Stimulated activated CD8-positive, alpha-beta memory T cell treated with anti-CD3 and anti-CD28 coated beads, Interleukin-7, amount 100 ng/mL, for 4 hours (primary cell): Measurements from ENCODE around the gene ALAS1.
A peak's percentile ranks its signal among the peaks of the same experiment; 100 is the strongest.
"Not testable (repeated sequence)": the region's sequence is repeated elsewhere in the genome, so short reads cannot be mapped to it uniquely, and the experiment has no call there.

Source experiments
- DNase-seq, 2 donors: peaks; one replicate each; pipeline ENCODE4 v3.0.0-alpha.2; 2020; ENCODE audit warnings: low read depth in 2 of 2

ALAS1 gene

DNA sequence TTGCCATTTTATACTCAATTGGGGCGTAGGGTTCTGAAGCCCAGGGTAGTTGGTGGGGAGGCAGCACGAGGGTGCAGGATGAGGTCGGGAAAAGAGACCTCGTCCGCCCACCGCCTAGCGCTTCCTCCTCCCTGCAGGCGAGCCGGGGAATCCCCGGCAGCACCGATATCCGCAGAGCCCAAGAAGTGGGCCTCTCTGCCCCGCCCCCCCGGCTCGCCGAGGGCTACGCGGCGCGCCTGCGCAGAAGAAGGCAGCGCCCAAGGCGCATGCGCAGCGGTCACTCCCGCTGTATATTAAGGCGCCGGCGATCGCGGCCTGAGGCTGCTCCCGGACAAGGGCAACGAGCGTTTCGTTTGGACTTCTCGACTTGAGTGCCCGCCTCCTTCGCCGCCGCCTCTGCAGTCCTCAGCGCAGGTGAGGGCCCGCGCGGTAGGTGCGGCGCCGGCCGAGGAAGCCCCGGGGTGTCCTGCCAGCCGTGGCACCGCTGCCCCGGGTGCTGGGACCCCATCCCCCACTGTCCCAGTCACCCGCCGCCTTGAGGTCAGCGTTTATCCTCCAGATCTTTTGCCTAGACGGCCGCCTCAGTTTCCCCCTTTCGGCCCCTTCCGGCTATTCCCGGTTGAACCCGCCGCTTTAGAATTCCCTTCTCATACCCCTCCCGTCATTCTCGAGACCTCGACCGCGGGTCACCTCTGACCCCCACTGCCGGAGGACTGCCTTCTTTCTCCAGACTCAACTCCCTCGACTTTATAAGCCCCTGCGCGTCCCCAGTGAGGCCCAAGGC lies at the start of gene ALAS1:
Gene ALAS1 (plus strand): TSS at position 319 of the 784 bp plus-strand sequence. CDS start 1,082 bp downstream, outside the sequence.
- DNase-seq, result peak; percentile 83 to 90

DNA sequence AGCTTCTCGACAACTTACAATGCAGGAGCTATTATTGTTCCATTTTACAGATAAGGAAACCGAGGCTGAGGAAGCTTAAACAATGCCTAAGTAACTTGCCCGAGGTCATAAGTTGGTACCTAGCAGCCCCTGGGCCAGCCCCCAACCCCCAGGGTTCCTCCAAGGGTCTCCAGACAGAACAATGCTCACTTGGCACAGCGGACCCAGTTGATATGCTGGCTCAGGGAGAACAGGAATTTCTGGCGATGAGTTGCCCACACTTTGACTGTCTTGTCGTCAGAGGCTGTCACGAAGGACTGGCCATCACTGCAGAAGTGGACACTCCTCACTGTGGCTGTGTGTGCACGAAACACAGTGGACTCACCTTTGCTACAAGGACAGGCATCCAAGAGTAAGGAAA lies 48.9 kb upstream of the ALAS1 start:
- no peak for DNase-seq

DNA sequence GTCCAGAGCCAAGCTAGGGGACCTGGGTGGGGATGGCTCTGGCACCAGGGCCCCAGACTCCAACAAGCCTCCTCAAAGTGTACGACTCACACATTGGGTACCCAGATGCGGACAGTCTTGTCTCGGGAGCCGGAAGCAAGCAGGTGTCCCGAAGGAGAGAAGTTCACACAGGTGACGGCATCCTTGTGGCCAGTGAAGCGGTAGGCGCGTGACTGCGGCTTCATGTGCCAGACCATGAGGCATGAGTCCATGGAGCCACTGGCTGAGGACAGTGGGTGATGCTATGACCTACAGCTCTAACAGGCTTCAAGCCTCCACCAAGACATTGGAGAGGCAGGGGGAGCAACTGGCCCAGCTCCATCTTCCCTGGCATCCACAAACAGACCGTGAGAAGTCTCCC lies 48.2 kb upstream of the ALAS1 start:
- no peak for DNase-seq

DNA sequence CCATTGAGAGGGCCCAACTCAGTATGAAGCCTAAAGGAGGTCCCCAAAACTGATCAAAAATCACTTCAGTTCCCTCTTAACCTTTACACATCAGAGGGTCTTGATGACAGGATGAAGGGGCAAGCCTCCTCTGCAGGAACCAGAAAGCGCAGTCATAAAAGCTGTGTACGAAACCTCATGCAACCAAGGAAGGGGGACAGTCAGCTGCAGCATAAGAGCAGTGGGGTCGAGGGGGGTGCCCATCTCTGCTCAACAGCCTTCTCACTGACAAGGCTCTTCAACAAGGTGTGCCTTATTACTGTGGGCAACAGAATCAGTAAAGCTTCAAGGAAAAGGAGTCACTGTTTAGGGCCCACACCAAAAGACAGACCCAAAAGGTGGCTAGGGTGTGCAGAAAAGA lies 47.6 kb upstream of the ALAS1 start:
- no peak for DNase-seq

DNA sequence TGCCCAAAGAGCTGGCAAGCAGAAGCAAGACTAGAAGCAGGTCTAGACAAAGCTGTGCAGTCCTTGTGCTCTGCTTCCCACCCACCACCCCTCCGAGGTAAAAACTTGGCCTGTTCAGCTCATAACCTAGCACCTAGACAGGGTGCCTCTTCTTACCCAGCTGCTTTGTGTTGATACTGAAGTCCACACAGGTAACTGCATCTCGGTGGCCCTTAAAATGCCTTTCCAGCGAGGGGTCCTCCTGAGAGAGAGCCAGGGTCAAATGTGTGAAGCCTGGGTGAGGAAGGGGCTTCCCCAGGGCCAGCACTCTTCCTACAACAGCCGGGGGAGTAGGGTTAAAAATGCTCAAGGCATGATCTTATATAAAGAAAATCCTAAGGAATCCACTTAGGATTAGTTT lies 47.1 kb upstream of the ALAS1 start:
- no peak for DNase-seq

DNA sequence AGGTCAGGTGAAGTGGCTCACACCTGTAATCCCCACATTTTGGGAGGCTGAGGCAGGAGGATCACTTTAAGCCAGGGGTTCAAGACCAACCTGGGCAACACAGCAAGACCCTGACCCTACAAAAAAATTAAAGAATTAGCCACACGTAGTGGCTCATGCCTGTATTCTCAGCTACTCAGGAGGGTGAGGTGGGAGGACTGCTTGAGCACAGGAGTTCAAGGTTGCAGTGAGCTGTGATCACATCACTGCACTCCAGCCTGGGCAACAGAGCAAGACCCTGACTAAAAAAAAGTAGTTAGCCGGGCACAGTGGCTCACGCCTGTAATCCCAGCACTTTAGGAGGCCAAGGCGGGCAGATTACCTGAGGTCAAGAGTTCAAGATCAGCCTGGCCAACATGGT lies 46.0 kb upstream of the ALAS1 start:
- not testable (repeated sequence) for DNase-seq

DNA sequence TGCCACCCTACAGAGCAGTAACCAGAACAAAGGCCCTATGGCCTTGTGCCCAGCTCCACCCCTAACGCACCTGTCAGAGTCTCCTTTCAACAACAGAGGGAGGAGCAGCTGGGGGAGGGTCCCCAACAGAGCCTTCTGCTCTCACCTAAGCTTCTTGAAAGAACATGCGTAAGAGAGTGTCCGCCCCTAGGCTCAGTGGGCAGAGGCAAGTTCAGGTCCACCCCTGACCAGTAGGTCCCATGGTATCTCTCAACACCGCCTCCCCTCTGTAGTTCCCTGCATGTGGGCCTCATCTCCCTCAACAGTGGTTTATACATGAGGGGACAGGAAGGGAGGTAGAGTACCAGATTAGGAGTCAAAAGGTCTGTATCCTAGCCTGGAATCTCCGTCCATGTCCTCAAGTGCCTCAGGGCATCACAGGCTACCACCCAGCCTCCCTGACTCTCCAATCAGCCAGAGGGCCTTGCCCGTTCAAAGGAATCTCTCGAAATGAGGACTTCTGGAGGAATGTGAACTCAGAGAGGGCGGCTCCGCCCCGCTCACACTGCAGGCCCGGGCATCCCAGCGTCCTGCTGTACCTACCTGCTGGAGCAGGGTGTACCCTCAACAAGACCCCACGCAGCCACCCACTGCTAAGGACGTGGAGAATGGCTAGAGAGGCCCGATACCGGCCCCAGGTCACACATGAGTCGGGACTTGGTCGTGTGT lies 44.4 kb upstream of the ALAS1 start:
- no peak for DNase-seq

DNA sequence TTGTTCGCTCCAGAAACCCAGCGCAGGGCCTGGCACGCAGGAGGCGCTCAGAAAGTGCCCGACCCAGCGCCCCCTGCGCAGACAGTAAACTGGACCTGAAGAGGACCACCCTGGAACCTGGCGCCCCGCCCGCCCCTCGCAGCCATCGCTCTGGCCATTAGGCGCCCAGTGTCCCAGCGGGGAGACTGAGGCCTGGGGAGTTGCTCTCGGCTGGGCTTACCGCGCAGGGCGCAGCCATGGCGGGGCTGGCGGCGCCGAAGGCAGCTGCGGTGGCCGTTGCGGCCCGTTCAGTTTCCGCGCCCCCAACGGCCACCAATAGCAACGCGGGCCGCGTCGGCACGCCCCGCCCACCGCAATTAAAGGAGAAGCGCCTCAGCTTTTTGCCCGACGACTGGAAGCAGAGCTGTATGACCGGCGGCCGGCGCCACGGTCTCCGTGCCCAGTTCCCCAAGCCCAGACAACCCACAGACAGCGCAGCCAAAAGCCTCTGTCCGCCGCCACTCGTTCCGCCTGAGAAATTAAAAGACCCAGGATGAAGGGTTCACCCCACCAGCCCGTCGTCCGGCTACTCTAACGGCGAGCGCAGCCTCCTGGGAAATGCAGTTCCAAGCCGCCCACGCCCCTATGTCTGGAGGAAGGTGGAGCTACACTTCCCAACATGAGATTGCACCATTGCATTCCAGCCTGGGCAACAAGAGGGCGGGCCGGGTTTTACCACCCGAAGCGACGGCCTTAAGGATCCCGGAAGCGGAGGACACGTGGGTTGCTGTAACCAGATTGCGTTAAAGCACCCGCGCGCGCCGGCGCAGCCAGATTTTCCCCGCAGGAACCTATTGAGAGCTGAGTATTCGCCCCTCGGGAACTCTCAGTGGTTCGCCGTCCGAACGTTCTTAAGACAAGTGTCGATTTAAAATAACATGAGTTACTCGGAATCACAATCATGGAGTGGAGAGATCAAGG lies 43.5 kb upstream of the ALAS1 start, which contains the start of gene POC1A:
Gene POC1A (minus strand): TSS at position 289 of the 960 bp plus-strand sequence. CDS start 51 bp downstream, at position 238.
- DNase-seq, result peak; percentile 70 to 83

DNA sequence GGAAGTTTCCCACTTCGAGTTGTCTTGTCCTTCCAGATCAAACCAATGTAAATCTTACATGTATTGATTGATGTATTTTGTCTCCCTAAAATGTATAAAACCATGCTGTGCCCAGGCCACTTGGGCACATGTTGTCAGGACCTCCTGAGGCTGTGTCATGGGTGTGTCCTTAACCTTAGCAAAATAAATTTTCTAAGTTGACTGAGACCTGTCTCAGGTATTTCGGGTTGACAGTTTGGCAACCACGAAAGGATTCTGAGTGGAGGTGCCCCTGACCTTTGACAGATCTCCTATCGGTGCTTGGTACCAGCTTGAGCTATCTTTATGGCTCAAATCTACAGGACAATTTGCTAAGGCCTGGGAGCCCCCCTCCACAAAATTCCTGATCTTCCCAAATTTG lies 42.0 kb upstream of the ALAS1 start:
- no peak for DNase-seq

DNA sequence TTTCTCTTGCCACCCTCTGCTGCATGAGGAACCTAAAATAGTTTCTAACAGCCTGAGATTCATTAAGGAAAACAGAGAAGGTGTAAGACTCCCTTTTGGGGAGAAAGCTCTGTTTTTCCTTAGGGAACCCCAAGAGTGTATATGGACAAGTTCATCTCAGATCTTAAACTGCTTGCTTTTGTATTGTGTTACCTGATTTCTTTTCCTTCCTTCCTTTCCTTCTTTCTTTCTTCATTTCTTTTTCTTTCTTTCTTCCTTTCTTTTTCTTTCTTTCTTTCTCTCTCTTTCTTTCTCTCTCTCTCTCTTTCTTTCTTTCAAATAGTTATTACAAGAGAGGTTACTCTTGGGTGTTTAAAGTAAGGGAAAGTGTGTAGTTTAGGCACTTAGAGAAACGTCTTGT lies 38.5 kb upstream of the ALAS1 start:
- no peak for DNase-seq

DNA sequence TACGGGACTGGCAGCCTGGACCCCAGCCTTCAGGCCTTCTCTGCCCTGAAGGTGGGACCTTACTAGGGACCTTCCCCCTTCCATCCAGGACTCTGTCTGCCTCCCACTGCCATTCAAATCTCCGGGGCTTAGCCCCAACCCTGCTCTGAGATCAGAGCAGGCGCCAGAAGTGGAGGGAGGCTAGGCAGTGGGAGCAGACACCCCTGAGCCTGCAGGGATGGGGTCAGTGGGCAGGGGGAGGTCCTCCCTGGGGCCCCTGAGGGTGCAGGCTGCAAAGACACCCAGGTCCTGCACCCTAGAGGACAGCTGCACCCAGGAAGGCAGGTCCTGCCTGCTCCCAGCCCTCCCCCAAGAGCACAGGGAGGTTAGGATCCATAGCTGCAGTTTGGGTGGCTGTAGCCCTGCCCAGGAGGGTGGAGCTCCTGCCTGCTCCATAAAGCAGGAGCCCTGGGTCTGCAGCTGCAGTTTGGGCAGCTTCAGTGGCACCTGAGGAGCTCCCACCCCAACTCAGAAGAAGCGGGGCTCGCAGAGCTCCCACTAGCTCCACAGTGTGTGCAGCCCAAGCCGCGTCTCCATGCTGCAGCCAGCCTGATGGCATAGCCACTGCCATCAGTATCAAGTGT lies 35.6 kb upstream of the ALAS1 start:
- DNase-seq, result no peak

DNA sequence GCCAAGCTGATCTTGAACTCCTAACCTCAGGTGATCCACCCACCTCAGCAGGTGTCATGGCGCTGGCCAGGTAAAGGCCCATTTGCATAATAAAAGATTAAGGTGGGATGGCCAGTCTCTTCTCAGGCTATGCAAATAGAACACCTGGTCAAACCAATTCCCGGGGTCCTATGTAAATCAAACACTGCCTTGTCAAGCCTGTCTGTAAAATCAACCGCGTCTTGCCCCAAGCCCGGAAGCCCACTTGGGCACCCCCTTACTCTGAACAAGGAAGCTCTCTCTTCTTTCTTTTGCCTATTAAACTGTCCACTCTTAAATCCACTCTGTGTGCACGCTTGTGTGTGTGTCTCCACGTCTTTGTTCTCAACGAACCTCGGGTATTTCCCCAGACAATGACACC lies 30.7 kb upstream of the ALAS1 start:
- no peak for DNase-seq

DNA sequence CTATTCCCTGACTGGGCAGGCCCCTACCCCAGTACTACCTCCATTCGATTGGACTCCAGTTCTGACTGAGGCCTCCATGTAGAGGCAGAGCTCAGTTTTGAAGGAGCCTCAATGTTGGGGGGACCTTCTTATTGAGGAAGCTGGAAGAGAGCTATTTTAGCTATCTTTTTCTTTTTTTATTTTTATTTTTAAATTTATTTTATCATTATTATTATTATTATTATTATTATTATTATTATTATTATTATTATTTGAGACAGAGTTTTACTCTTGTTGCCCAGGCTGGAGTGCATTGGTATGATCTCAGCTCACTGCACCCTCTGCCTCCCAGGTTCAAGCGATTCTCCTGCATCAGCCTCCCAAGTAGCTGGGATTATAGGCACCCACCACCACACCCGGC lies 27.7 kb upstream of the ALAS1 start:
- not testable (repeated sequence) for DNase-seq

DNA sequence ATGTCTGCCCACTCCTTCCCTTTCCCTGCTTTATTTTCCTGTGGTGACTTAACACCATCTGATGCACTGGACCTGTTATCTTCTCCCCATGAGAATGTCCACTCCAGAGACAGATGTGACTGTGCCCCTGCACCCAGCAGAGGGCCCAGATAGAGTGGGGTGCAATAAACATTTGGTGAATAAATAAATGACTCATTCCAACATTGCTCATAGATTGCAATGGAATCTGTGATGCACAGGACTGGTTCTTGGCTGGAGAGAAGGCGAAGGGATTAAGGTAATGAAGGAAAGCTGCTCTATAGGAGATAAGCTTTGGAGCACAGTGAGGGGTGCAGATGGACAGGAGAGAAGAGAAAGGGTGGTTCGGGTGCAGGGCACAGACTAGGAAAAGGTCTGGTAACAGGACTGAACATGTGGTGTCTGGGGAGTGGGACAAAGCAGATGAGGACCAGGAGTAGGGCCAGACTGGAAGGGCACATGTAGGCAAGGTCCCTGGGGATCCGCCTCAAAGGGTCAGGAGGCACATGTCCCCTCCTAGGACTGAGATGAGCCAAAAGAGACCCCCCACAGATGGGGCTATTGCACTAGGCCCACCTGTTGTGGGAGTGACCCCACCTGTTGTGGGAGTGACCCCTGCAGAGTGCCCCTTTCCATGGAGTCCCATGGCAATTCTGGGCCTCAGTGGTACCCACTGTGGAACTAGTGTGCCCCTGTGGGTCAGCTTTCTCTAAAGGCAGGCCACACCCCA lies 26.3 kb upstream of the ALAS1 start:
- no peak for DNase-seq

DNA sequence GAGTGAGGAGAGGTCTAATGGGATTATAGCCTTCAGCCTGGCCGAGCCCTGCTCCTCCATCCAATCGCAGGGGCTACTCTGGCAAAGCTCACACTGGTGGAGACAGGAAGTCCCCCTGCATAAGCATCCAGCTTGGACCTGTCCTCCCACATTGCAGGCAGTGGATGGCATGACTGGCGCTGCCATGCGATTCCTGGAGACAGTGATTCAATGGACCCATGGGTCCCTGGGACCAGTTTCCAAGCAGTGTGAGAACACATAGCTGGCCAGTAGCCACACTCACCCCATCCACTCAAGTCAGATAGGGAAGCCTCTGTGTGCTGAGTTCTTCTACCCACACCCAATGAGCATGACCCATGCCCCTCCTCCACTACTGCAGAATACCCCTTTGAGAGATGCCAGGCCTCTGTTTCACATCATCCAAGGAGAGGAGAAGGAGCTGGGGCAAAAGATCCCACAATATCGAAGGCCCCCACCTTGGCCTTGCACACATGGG lies 25.6 kb upstream of the ALAS1 start:
- no peak for DNase-seq

DNA sequence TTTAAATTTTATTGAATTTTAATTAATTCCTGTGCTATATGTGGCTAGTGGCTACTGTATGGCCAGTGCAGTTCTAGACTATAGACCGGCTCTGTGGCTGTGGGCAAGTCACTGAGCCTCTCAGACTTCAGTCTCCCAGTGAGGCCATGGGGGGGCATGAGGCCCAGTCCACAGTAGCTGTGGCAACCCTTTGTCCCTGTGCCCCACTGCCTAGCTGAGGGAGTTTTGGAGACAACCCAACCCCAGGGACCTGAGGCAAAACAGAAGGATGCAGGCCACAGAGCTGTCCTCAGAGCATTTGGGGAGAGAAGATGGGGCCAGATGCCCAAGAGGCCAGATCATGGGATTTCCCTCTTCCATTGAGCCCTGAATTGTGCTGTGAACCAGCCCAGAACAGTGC lies 24.9 kb upstream of the ALAS1 start:
- no peak for DNase-seq

DNA sequence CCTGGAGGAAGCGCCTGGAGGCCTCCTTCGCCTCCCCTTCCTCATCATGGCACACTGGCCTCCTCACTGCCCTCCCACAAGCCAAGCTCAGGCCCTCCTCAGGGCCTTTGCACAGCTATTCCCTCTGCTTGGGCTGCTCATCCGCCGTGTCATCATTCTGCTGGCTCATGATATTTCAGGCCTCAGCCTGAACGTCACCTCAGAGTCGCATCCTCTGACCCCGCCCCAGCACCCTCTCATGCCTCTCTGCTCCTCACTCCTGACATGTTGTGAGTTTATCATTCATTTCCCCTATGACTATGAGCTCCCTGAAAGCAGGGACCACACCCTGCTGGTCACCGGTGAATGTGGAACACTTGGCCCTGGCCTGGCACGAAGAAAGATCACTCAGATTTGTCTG lies 23.1 kb upstream of the ALAS1 start:
- DNase-seq, result no peak

DNA sequence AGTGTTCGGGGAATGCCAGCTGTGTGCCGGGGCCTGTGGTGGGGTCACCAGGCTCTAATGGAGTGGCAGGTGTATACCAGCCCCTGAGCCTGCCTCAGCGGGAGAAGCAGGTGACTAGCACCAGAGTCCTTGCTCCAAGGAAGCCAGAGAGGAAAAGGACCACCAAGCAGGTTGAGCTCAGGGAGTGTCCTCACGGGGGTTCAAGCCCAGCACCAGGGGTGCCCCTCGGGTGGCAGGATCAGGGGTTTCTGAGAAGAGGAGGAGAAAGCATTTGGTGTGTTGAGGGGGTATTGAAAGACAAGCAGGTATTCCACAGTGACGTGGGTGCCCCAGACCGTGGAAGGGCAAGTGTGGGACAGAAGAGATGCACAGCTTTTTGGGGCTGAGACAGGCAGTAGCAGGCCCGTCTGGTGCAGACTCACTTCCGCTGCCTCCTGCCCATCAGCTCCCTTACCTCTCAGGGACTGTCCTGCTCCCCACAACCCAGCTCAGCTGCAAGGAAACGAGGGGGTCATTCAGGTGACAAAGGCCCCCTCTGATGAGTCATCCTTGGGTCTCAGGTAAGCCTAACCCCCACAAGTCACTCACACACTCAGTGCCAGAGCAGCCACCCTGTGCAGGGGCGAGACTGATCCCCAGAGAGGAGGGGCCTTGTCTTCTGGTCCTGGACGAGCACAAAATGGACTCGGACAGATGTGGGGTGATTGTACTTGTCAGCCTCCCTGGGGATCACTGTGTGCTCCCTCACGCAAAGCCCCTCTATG lies 22.4 kb upstream of the ALAS1 start:
- DNase-seq, result no peak

DNA sequence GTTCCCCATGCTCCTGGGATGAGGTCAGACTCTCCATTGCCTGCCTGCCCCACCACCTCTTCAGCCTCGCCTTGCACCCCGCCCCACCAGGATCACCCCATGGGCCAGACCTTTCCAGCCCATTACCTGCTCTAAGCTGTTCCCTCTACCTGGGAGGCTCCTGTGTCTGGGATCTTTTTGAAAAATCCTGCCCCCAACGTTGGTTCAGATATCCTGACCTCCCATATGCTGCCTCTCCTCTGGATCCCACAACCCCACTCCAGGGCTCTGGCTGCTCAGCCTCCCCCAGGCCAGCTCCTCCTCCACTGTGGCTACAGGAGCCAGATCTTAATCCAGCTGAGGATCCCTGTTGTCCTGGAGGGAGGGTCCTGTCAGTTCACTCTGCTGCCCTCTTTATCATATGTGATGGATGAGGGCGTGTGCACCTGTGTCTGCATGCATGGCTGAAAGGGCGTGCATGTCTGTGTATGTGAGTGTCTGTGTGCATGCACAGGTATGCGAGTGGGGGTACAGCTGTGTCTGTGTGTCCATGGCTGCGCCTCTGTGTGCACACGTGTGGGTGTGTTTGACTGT lies 21.7 kb upstream of the ALAS1 start:
- no peak for DNase-seq
